GM13976 (cell line): ENCODE data around the gene HELQ.
"Not testable (repeated sequence)": the region's sequence is repeated elsewhere in the genome, so short reads cannot be mapped to it uniquely, and the experiment has no call there.

Experiments used
- DNase-seq: peaks from one replicate; pipeline ENCODE4 v3.0.0; 2012; ENCODE audit warnings: low spot score
- CTCF ChIP-seq: IDR thresholded peaks from 2 replicates; pipeline ENCODE4 v1.5.1; 2012; ENCODE audit warnings: borderline replicate concordance, mild to moderate bottlenecking; ENCODE audit not compliant: insufficient read depth; ENCODE audit errors: extremely low read depth, missing control alignments, control extremely low read depth
- in situ Hi-C: fragments of 300-500 bp; cut with MboI; formaldehyde crosslinking; loops from one replicate; pipeline ENCODE4 v1.12.0; 2022; ENCODE audit warnings: low sequenced_read_pairs, mixed read lengths, inconsistent platforms; ENCODE audit not compliant: unreplicated experiment

HELQ gene

GRCh38 chr4:83405844-83406816, 49.5 kb downstream of the HELQ start:
- DNase-seq, result no peak
- no peak for TF ChIP-seq CTCF
- in situ Hi-C loops, result no loop called here

GRCh38 chr4:83398158-83398557, 57.5 kb downstream of the HELQ start:
- in situ Hi-C loops, DNase-seq: not testable (repeated sequence)

- in situ Hi-C loops, result no loop called here
- no peak for TF ChIP-seq CTCF
- DNase-seq, result no peak
These were observed 61.7 kb downstream of the HELQ start for GRCh38 chr4:83393908-83394307.

- in situ Hi-C loops, result no loop called here
- no peak for TF ChIP-seq CTCF
- no peak for DNase-seq
These were observed 63.1 kb downstream of the HELQ start for GRCh38 chr4:83392562-83392961.

DNA sequence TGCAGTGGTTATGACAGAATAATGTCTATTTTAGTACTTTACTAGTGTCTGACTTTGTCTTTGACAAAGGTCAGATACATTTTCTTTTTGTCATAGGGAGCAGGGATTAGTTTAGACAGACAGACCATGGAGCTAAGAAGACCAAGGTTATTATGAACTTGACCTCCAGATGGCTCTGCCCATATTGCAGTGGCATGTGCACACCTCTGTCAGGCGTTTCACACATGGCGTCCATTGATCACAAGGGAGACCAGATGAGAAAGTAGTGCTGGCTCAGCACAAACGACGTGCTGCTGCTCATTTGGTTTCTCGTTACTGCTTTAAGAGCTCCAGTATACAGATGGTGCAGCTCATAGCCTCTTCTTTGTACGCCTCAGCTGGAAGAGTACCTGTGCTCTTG, 64.7 kb downstream of the HELQ start:
- no peak for DNase-seq
- no peak for TF ChIP-seq CTCF
- in situ Hi-C loops, result no loop called here

DNA sequence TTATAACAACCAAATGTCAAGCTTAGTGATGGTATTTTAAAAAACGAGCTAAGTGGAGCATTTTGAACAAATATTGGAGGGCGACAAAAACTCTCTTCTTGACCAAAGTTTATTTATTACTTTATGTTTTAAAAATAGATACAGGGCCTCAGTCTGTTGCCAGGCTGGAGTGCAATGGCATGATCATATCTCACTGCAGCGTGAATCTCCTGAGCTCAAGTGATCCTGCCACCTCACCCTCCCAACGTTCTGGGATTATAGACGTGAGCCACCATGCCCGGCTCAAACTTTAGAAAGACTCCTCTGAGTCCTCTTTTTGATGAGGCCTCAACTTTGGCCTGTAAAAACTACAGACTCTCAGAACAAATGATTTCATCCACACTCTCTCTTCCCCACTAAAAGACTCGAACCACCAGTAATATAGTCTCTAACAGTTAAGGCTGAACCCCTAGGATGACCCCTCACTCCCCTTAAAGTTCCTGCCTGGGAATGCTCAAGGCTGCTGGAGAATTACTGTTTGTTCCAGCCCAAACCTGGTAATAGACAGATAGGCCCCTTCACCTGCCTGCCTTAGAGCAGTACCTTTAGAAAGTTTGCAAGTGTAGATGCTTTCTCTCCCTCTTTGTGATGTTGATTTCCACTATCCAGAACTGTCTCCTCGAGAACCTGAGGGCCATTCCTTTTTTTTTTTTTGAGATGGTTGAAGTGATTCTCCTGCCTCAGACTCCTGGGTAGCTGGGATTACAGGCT, 65.7 kb downstream of the HELQ start:
- no peak for TF ChIP-seq CTCF
- no peak for DNase-seq
- in situ Hi-C loops, result no loop called here
